K562 (cell line): ENCODE data around the gene IL37. TPM values are rescaled to one million over a fixed set of nuclear protein-coding genes. Genes with fewer than 3 reads are reported as not detected.
A peak's percentile ranks its signal among the peaks of the same experiment; 100 is the strongest.
"Not testable (repeated sequence)": the region's sequence is repeated elsewhere in the genome, so short reads cannot be mapped to it uniquely, and the experiment has no call there.

Source experiments
- ATAC-seq: fragments of 200-7000 bp; cut with Tn5 transposase; 3 replicates; pipeline ENCODE4 v1.9.1; 2020; ENCODE audit warnings: moderate library complexity
- BruUV-seq: library from RNA; stranded (reverse); fragments of 400-500 nt; replicated peaks from 2 replicates; lab custom pipeline; 2021; lab: Mats Ljungman, UMichigan
- CTCF ChIA-PET: fragments of 300-600 bp; formaldehyde crosslinking; extraction: SDS; loops from one replicate; lab custom pipeline; 2021; ENCODE audit warnings: low intra/inter-chr PET ratio; lab: Yijun Ruan, JAX
- POLR2A ChIA-PET: fragments of 300-600, 350-650 bp; sonication (Branson Sonifier 250); formaldehyde crosslinking; extraction: SDS; loops from one replicate; lab custom pipeline; 2021; ENCODE audit warnings: antibody characterized with exemption, inconsistent platforms; lab: Yijun Ruan, JAX
- DNase-seq, 4 experiments: peaks; one replicate each; pipeline versions ENCODE4 v3.0.0 to v3.0.0-alpha.2; 2011 to 2018; ENCODE audit warnings: low spot score in 3 of 4, mixed read lengths in 3 of 4; ENCODE audit errors: extremely low read depth in 1 of 4
- FAIRE-seq: peaks from 2 replicates; lab custom pipeline; 2011; peaks lifted over from hg19 to GRCh38; lab: Jason Lieb, UNC
- H2AFZ ChIP-seq: 2 replicates; pipeline ENCODE4 v1.6.0; 2011; ENCODE audit warnings: low read depth, low read length, control low read depth, inconsistent platforms
- H3K27ac ChIP-seq: fragments of 200-600 bp; 3 replicates; pipeline ENCODE4 v1.8.0; 2011; ENCODE audit warnings: low read depth, mild to moderate bottlenecking, control low read depth, inconsistent platforms, low read length, moderate library complexity, mixed read lengths; ENCODE audit errors: extremely low read depth
- H3K27me3 ChIP-seq, 2 experiments: fragments of 300-600 bp in 1 of 2; 2 replicates in 1 of 2; 3 replicates in 1 of 2; pipeline versions ENCODE4 v1.6.0 to v1.8.0; 2011; ENCODE audit warnings: inconsistent platforms in 2 of 2, low read length in 2 of 2, mild to moderate bottlenecking in 1 of 2, mixed read lengths in 1 of 2, moderate library complexity in 1 of 2; ENCODE audit not compliant: control insufficient read depth in 2 of 2, insufficient read depth in 2 of 2
- H3K36me3 ChIP-seq: fragments of 300-600 bp; 3 replicates; pipeline ENCODE4 v1.8.0; 2011; ENCODE audit warnings: mild to moderate bottlenecking, low read length, inconsistent platforms; ENCODE audit not compliant: control insufficient read depth, insufficient read depth
- H3K4me1 ChIP-seq, 2 experiments: fragments of 200-600 bp in 1 of 2; replicated peaks in 1 of 2; 2 replicates in 1 of 2; 3 replicates in 1 of 2; pipeline versions ENCODE4 v1.5.1 to v1.8.0; 2011; ENCODE audit warnings: inconsistent platforms in 2 of 2, low read length in 2 of 2, mild to moderate bottlenecking in 1 of 2, mixed read lengths in 1 of 2, moderate library complexity in 1 of 2; ENCODE audit not compliant: control insufficient read depth in 2 of 2, insufficient read depth in 2 of 2
- H3K4me2 ChIP-seq: 2 replicates; pipeline ENCODE4 v1.6.1; 2011; ENCODE audit warnings: low read length, control low read depth, inconsistent platforms, mixed read lengths; ENCODE audit not compliant: insufficient read depth
- H3K4me3 ChIP-seq: fragments of 200-600 bp; sonication (generic), shearing (Covaris generic); 2 replicates; pipeline ENCODE4 v1.5.1; 2016; ENCODE audit warnings: control low read depth, inconsistent platforms
- H3K79me2 ChIP-seq: fragments of 200-600 bp; 3 replicates; pipeline ENCODE4 v1.8.0; 2011; ENCODE audit warnings: low read length, inconsistent platforms; ENCODE audit not compliant: control insufficient read depth, insufficient read depth
- H3K9ac ChIP-seq, 2 experiments: 2 replicates each; pipeline versions ENCODE4 v1.6.0 to v1.6.1; 2011; ENCODE audit warnings: low read depth in 2 of 2, low read length in 2 of 2, control low read depth in 1 of 2, inconsistent platforms in 1 of 2, mild to moderate bottlenecking in 1 of 2, mixed read lengths in 1 of 2; ENCODE audit not compliant: insufficient read depth in 1 of 2
- H3K9me1 ChIP-seq: one replicate; pipeline ENCODE4 v1.6.0; 2011; ENCODE audit warnings: inconsistent platforms, mild to moderate bottlenecking, low read length, moderate library complexity; ENCODE audit not compliant: control insufficient read depth, insufficient read depth
- H3K9me3 ChIP-seq: replicated peaks from 2 replicates; pipeline ENCODE4 v1.5.1; 2011; ENCODE audit warnings: low read depth, low read length, inconsistent platforms; ENCODE audit not compliant: control insufficient read depth, insufficient read depth
- H4K20me1 ChIP-seq: replicated peaks from 2 replicates; pipeline ENCODE4 v1.6.1; 2011; ENCODE audit warnings: low read length, inconsistent platforms, mixed read lengths; ENCODE audit not compliant: control insufficient read depth, insufficient read depth
- BACH1 ChIP-seq: fragments of 200-800 bp; sonication (Bioruptor generic); IDR thresholded peaks from 2 replicates; pipeline ENCODE4 v1.6.1; 2016; ENCODE audit warnings: missing genetic modification characterization, missing compliant biosample characterization
- C11orf30 ChIP-seq: fragments of 450-650 bp; IDR thresholded peaks from 2 replicates; pipeline ENCODE4 v1.6.1; 2016; ENCODE audit warnings: low read depth, mild to moderate bottlenecking
- CHAMP1 ChIP-seq: fragments of 450-650 bp; IDR thresholded peaks from 2 replicates; pipeline ENCODE4 v1.6.1; 2016; ENCODE audit warnings: mild to moderate bottlenecking
- MAFK ChIP-seq: IDR thresholded peaks from 2 replicates; pipeline ENCODE4 v1.6.1; 2011; ENCODE audit warnings: low read length, improper control_type of control experiment
- PHF20 ChIP-seq: fragments of 450-650 bp; IDR thresholded peaks from 2 replicates; pipeline ENCODE4 v1.6.1; 2018; ENCODE audit not compliant: partially characterized antibody
- PHF8 ChIP-seq: fragments of 200-600 bp; sonication (generic); IDR thresholded peaks from 2 replicates; pipeline ENCODE4 v1.6.1; 2012; ENCODE audit warnings: mixed run types, mild to moderate bottlenecking, inconsistent platforms, low read length, moderate library complexity, borderline replicate concordance
- ZBTB33 ChIP-seq: sonication (generic); formaldehyde crosslinking; IDR thresholded peaks from 2 replicates; pipeline ENCODE4 v1.8.1; 2023; ENCODE audit warnings: mild to moderate bottlenecking, missing genetic modification reagents
- ZBTB5 ChIP-seq: fragments of 450-650 bp; IDR thresholded peaks from 2 replicates; pipeline ENCODE4 v1.6.1; 2017; ENCODE audit warnings: antibody characterized with exemption
- ZNF316 ChIP-seq: fragments of 450-650 bp; IDR thresholded peaks from 2 replicates; pipeline ENCODE4 v1.6.1; 2016
- ZNF507 ChIP-seq: conservative IDR thresholded peaks from 2 replicates; pipeline ENCODE4 v1.6.1; 2017; ENCODE audit warnings: missing genetic modification characterization, missing compliant biosample characterization
- WGBS: fragments of 100-300 bp; shearing (Covaris generic); methylation state at CpG from one replicate; pipeline ENCODE4 v1.1.6; 2016; ENCODE audit warnings: low coverage, mixed read lengths; ENCODE audit not compliant: insufficient coverage; ENCODE audit errors: missing lambda C conversion rate; 5-methylcytosine and 5-hydroxymethylcytosine counted together
- in situ Hi-C: fragments of 300-500 bp; cut with MboI; formaldehyde crosslinking; loops from 4 replicates; pipeline ENCODE4 v1.15.0; 2018; ENCODE audit warnings: inconsistent platforms, mixed read lengths
- intact Hi-C: fragments of 100-400 bp; cut with micrococcal nuclease; formaldehyde crosslinking; loops from 2 replicates; pipeline ENCODE4 v1.14.2; 2022
- polyA plus RNA-seq, 8 experiments: library from polyadenylated mRNA; depleted of rRNA in 4 of 8; stranded (reverse) in 5 of 8; unstranded in 3 of 8; fragments of >200 nt; fragmentation: Nextera tagmentation in 2 of 8; fragmentation: Illumina TruSeq in 1 of 8; extraction: Ambion mirVana in 2 of 8; extraction: Trizol in 1 of 8; gene quantifications; 2 replicates each; pipeline versions ENCODE4 v1.2.1 to v1.2.3, GENCODE V29; 2011 to 2014; ENCODE audit warnings: inconsistent platforms in 1 of 8, missing spikeins in 1 of 8
- total RNA-seq, 7 experiments: library from RNA; depleted of rRNA in 6 of 7; stranded (reverse); fragments of >200 nt in 6 of 7; fragmentation: Illumina TruSeq in 2 of 7; extraction: Trizol in 2 of 7; gene quantifications; 2 replicates each; pipeline versions ENCODE4 v1.2.1 to v1.2.3, GENCODE V29; 2011 to 2021; ENCODE audit warnings: low replicate concordance in 1 of 7

Gene IL37
- total and polyA plus RNA-seq, 9 of the 15 experiments (the other 6 are each of a cell fraction or from before 2014, with no cell fraction given): not detected

- FAIRE-seq, in situ Hi-C loops, ATAC-seq, H3K4me3 ChIP-seq, H2AFZ ChIP-seq, H3K27me3 ChIP-seq, H3K9me3 ChIP-seq, H4K20me1 ChIP-seq, H3K79me2 ChIP-seq, H3K36me3 ChIP-seq, H3K9ac ChIP-seq, BruUV-seq, H3K4me1 ChIP-seq, DNase-seq, H3K4me2 ChIP-seq, H3K9me1 ChIP-seq, H3K27ac ChIP-seq, intact Hi-C loops: not testable (repeated sequence)
- 0% methylated on average over 2 of the region's 2 CpGs for WGBS
- ChIA-PET POLR2A (interaction anchor here (0.6 kb wide), 1 partner anchor 99 kb away, joined by 3 read pairs; no protein-coding TSS in a partner anchor), CTCF (interaction anchor here (0.5 kb wide), 1 partner anchor 19 kb away, joined by 3 read pairs; no protein-coding TSS in a partner anchor)
- TF ChIP-seq ZNF316 (peak; percentile 62), CHAMP1 (peak; percentile 52; the same call in 1 of the 2 replicates), C11orf30 (0 out of 2 replicates have a peak, but pooled peaks have one; percentile 6)
Measured at GRCh38 chr2:112908559-112908958, 2.4 kb upstream of the IL37 start.

- Histone ChIP-seq H4K20me1 (no peaks in the 10 kb centered on the region; the same call in 1 of the 2 replicates), H3K9me1 (no peaks in the 10 kb centered on the region), H3K4me2 (no peak overlapping the region), H3K4me1 (peaks cover 0 to 2% of the 10 kb centered on the region in 2 experiments; a peak in 2 of 5 replicates), H3K9ac (no peak overlapping the region), H3K9me3 (no peaks in the 10 kb centered on the region; the same call in 1 of the 2 replicates), H3K27ac (no peak overlapping the region), H3K36me3 (no peaks in the 10 kb centered on the region), H3K27me3 (peaks cover 0 to 8% of the 10 kb centered on the region in 2 experiments; a peak in 3 of 5 replicates), H3K4me3 (no peak overlapping the region), H2AFZ (no peak overlapping the region), H3K79me2 (no peaks in the 10 kb centered on the region)
- POLR2A ChIA-PET: no interaction called here
- BruUV-seq: no TSS peak
- intact Hi-C loops: no loop called here
- no peak for DNase-seq
- FAIRE-seq: no peak
- in situ Hi-C loops: no loop called here
- CTCF ChIA-PET: no interaction called here
- ATAC-seq: no peak
- TF ChIP-seq PHF8 (no peak), ZBTB33 (no peak), ZBTB5 (no peak), MAFK (no peak), PHF20 (no peak), BACH1 (no peak), ZNF507 (tag) (no peak)
Measured at GRCh38 chr2:112910219-112910618, 746 bp upstream of the IL37 start.
